ENCODE data around the gene SVIL.
A peak's percentile ranks its signal among the peaks of the same experiment; 100 is the strongest.

Gene SVIL

GRCh38 chr10:29634764-29635625 lies at the start of gene SVIL:
SVIL (minus strand) TSS chr10:29634971; CDS start chr10:29555058, 79,913 bp downstream.
- no peak for DNase-seq (ENCODE audit: low read depth in 2 of 2)

GRCh38 chr10:29681676-29682448 lies 47.1 kb upstream of the SVIL start:
- DNase-seq (ENCODE audit: low read depth in 2 of 2): peak in 1 of 2 donors; percentile 27

GRCh38 chr10:29680091-29680490 lies 45.3 kb upstream of the SVIL start:
- DNase-seq (ENCODE audit: low read depth in 2 of 2): no peak

GRCh38 chr10:29676732-29677131 lies 42.0 kb upstream of the SVIL start:
- DNase-seq (ENCODE audit: low read depth in 2 of 2): no peak

- DNase-seq (ENCODE audit: low read depth in 2 of 2): no peak
Measured at GRCh38 chr10:29675984-29676383, 41.2 kb upstream of the SVIL start.

- DNase-seq (ENCODE audit: low read depth in 2 of 2): no peak
Measured at GRCh38 chr10:29671968-29672367, 37.2 kb upstream of the SVIL start.

GRCh38 chr10:29671228-29671780 lies 36.5 kb upstream of the SVIL start:
- DNase-seq (ENCODE audit: low read depth in 2 of 2): no peak

GRCh38 chr10:29670761-29671160 lies 36.0 kb upstream of the SVIL start:
- DNase-seq (ENCODE audit: low read depth in 2 of 2): no peak

- no peak for DNase-seq (ENCODE audit: low read depth in 2 of 2)
Measured at GRCh38 chr10:29669149-29669548, 34.4 kb upstream of the SVIL start.

- DNase-seq (ENCODE audit: low read depth in 2 of 2): no peak
Measured at GRCh38 chr10:29668628-29669027, 33.9 kb upstream of the SVIL start.

- DNase-seq (ENCODE audit: low read depth in 2 of 2): no peak
Measured at GRCh38 chr10:29667191-29667590, 32.4 kb upstream of the SVIL start.

GRCh38 chr10:29666201-29666600 lies 31.4 kb upstream of the SVIL start:
- DNase-seq (ENCODE audit: low read depth in 2 of 2): no peak

- DNase-seq (ENCODE audit: low read depth in 2 of 2): no peak
Measured at GRCh38 chr10:29663718-29664117, 28.9 kb upstream of the SVIL start.

- peak; percentile 23 to 39 for DNase-seq (ENCODE audit: low read depth in 2 of 2)
Measured at GRCh38 chr10:29658984-29659965, 24.5 kb upstream of the SVIL start.

- no peak for DNase-seq (ENCODE audit: low read depth in 2 of 2)
Measured at GRCh38 chr10:29657719-29658274, 23.0 kb upstream of the SVIL start.

GRCh38 chr10:29656451-29656992 lies 21.8 kb upstream of the SVIL start:
- no peak for DNase-seq (ENCODE audit: low read depth in 2 of 2)

GRCh38 chr10:29652192-29652591 lies 17.4 kb upstream of the SVIL start:
- no peak for DNase-seq (ENCODE audit: low read depth in 2 of 2)

- DNase-seq (ENCODE audit: low read depth in 2 of 2): no peak
Measured at GRCh38 chr10:29651767-29652166, 17.0 kb upstream of the SVIL start.

GRCh38 chr10:29650552-29650944 lies 15.8 kb upstream of the SVIL start:
- DNase-seq (ENCODE audit: low read depth in 2 of 2): no peak
